Lower leg skin (tissue), 4 donors: ENCODE results near the gene SHKBP1. TPM values are rescaled to one million over a fixed set of nuclear protein-coding genes. Genes with fewer than 3 reads are reported as not detected.

Experiments used
- DNase-seq, 2 donors: peaks; one replicate each; pipeline ENCODE4 v3.0.0-alpha.2; 2019; ENCODE audit warnings: low spot score in 2 of 2
- H3K4me3 ChIP-seq: fragments of 200-600 bp; sonication (generic); 2 replicates; pipeline ENCODE4 v1.5.1; 2017; ENCODE audit warnings: mild to moderate bottlenecking, low read depth; ENCODE audit not compliant: poor library complexity, severe bottlenecking
- CTCF ChIP-seq, 3 donors: fragments of 450-650 bp; IDR thresholded peaks; one replicate each; pipeline ENCODE4 v1.5.1; 2016; ENCODE audit warnings: antibody characterized with exemption in 3 of 3, mild to moderate bottlenecking in 3 of 3, moderate library complexity in 2 of 3
- POLR2A ChIP-seq, 2 donors: fragments of 450-650 bp; IDR thresholded peaks; one replicate each; pipeline ENCODE4 v1.6.1; 2016 to 2017; ENCODE audit warnings: antibody characterized with exemption in 2 of 2, mild to moderate bottlenecking in 1 of 2, moderate library complexity in 1 of 2
- WGBS, 2 donors: methylation state at CpG; one replicate each; pipeline ENCODE4 v1.1.5; 2018; 5-methylcytosine and 5-hydroxymethylcytosine counted together
- intact Hi-C: fragments of 100-400 bp; cut with DNase I; formaldehyde crosslinking; loops from one replicate; pipeline ENCODE4 v1.15.0; 2023; ENCODE audit warnings: low total_unique reads
- total RNA-seq, 4 donors: library from RNA; depleted of rRNA; stranded (reverse); fragments of >200 nt; gene quantifications; one replicate each; pipeline ENCODE4 v1.1.0, GENCODE V29; 2016

Gene SHKBP1
- total RNA-seq, 4 donors from 2014 or later: 39.6 to 53.4 (median 43.0) TPM

DNA sequence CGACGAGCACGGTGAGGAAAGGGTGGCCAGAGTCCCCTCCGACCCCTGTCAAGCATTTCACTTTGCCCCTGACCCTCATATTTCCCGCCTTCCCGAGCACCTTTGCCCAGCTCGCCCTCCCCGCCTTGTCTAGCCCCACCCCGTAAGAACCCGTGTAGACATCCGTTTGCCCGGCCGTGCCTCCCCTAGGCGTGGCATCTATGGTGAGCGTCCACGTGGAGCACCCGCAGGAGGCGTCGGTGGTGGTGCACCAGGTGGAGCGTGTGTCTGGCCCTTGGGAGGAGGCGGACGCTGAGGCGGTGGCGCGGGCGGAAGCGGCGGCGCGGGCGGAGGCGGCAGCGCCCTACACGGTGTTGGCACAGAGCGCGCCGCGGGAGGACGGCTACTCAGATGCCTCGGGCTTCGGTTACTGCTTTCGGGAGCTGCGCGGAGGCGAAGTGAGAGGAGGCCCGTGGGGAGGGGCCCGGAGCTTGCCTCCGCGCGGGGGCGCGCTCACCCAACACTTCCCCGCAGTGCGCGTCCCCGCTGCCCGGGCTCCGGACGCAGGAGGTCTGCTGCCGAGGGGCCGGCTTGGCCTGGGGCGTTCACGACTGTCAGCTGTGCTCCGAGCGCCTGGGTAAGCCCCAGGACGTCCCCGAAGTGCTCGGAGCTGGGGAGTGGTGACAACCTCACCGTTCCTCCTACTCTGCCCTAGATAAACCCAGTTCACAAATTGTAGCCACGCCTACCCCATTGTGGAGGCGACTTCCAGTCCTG, 28.7 kb downstream of the SHKBP1 start:
- TF ChIP-seq CTCF (IDR thresholded peaks at IDR 0.05) (no peak), POLR2A (IDR thresholded peaks at IDR 0.05) (no peak)

DNA sequence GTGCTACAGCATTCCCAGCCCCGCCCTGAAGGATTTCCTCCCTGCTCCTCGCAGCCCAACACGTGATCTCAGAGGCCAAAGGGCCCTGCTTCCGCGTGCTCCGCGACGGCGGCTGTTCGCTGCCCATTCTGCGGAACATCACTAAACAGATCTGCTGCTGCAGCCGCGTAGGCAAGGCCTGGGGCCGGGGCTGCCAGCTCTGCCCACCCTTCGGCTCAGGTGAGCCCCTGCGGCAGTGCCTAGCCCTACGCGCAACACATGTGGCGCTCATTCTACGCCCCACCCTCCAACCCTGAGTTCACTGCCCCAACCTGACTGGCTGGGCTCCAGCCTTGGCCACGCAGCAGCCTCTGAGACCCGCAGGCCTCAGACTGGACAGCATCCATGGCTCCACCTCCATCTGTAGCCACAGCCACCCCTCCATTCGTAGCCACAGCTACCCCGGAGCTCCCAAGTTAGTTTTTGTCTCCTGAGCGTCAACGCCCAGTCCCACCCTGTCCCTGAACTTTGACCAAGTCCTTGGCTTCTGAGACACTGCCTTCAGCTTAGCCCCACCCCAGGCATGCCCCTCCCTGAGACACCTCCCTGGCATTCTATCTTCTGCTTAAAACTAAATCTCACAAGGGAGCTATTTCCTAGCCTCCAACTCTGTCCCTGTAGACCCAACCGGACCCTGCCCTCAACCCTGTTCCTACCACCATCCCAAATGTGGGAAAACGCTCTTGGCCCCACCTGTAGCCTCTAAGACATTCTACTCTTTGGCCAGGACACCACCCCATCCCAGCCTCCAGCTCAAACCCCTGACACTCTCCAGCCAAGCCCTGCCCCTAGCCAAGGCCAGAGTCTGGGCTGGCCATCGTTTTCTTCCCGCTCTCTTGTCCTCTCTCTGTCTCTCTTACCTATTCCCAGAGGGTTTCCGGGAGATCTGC, 30.9 kb downstream of the SHKBP1 start:
- no peak overlapping the region for H3K4me3 ChIP-seq
- intact Hi-C loops: no loop called here
- TF ChIP-seq CTCF (IDR thresholded peaks at IDR 0.05) (no peak), POLR2A (IDR thresholded peaks at IDR 0.05) (no peak)
- peak in 1 of 2 donors; percentile 90 for DNase-seq
- WGBS, 2 donors: 28 to 40% methylated on average over 29 to 31 of the region's 31 CpGs

More for the DNA sequence above, 28.7 kb downstream of the SHKBP1 start:
- peak; percentile 78 to 95 for DNase-seq
- 1 to 2% methylated on average over 51 to 62 of the region's 71 CpGs for WGBS, 2 donors
- intact Hi-C loops: no loop called here
- peak overlapping the region; percentile 11 for H3K4me3 ChIP-seq

- H3K4me3 ChIP-seq: no peak overlapping the region
- intact Hi-C loops: no loop called here
- peak in 1 of 2 donors; percentile 88 for DNase-seq
- TF ChIP-seq CTCF (IDR thresholded peaks at IDR 0.05) (no peak), POLR2A (IDR thresholded peaks at IDR 0.05) (no peak)
- WGBS, 2 donors: 67 to 83% methylated on average over 13 to 14 of the region's 14 CpGs
Observed at GRCh38 chr19:40608240-40608621, 31.6 kb downstream of the SHKBP1 start.

DNA sequence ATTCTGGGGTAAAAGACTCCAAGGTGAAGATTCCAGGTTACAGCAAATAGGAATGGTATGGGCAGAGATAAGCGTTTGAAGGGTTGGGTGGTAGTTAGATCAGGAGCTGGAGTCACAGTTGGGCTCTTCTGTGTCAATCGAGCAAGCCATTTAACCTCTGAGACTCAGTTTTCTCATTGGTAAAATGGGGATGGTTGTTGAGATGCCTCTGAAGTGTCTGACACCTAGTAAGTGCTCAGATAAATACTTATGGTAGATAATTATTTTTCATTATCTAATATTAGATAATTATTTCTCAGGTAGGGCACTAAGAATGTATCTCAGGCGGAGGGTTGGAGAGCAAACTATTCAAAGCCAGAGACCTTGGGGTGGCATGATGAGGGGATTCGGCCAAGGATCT, 32.3 kb downstream of the SHKBP1 start:
- 65 to 75% methylated on average over 4 of the region's 4 CpGs for WGBS, 2 donors
- no peak for TF ChIP-seq CTCF (IDR thresholded peaks at IDR 0.05)
- TF ChIP-seq POLR2A (IDR thresholded peaks at IDR 0.05): no peak
- intact Hi-C loops: no loop called here
- no peak for DNase-seq
- H3K4me3 ChIP-seq: no peak overlapping the region

- TF ChIP-seq CTCF (IDR thresholded peaks at IDR 0.05): no peak
- no peak for TF ChIP-seq POLR2A (IDR thresholded peaks at IDR 0.05)
- WGBS, 2 donors: 3 to 4% methylated on average over 25 to 49 of the region's 50 CpGs
- intact Hi-C loops: no loop called here
- peak overlapping the region; percentile 8 for H3K4me3 ChIP-seq
- peak; percentile 93 to 99 for DNase-seq
Observed at GRCh38 chr19:40609561-40610395, 33.1 kb downstream of the SHKBP1 start.
